NCI-H2029 (cell line): ENCODE data around the gene FAM107B.

Experiments
- DNase-seq: peaks from one replicate; lab custom pipeline; 2025; lab: John Stamatoyannopoulos, UW

FAM107B gene

GRCh38 chr10:14489522-14490177, 285.0 kb downstream of the FAM107B start:
- DNase-seq: no peak

GRCh38 chr10:14487488-14487883, 287.2 kb downstream of the FAM107B start:
- no peak for DNase-seq

GRCh38 chr10:14486777-14487487, 287.8 kb downstream of the FAM107B start:
- peak; percentile 21 for DNase-seq

GRCh38 chr10:14485986-14486385, 288.7 kb downstream of the FAM107B start:
- DNase-seq: no peak

GRCh38 chr10:14483417-14483816, 291.3 kb downstream of the FAM107B start:
- DNase-seq: no peak

GRCh38 chr10:14481752-14482151, 292.9 kb downstream of the FAM107B start:
- DNase-seq: no peak

- no peak for DNase-seq
These were observed 293.7 kb downstream of the FAM107B start for GRCh38 chr10:14481014-14481413.

GRCh38 chr10:14478604-14479003, 296.1 kb downstream of the FAM107B start:
- no peak for DNase-seq

GRCh38 chr10:14478201-14478600, 296.5 kb downstream of the FAM107B start:
- DNase-seq: no peak

- no peak for DNase-seq
These were observed 297.3 kb downstream of the FAM107B start for GRCh38 chr10:14477408-14477710.

GRCh38 chr10:14476641-14477407, 297.9 kb downstream of the FAM107B start:
- DNase-seq: no peak

GRCh38 chr10:14476006-14476405, 298.7 kb downstream of the FAM107B start:
- no peak for DNase-seq

- no peak for DNase-seq
These were observed 300.0 kb downstream of the FAM107B start for GRCh38 chr10:14474656-14475055.

GRCh38 chr10:14470920-14471319, 303.8 kb downstream of the FAM107B start:
- DNase-seq: no peak

GRCh38 chr10:14468726-14469125, 306.0 kb downstream of the FAM107B start:
- DNase-seq: no peak
